ENCODE measurements around the gene PPFIA4. TPM values are rescaled to one million over a fixed set of nuclear protein-coding genes. Genes with fewer than 3 reads are reported as not detected.

The PPFIA4 gene
- total and polyA plus RNA-seq, 4 donors: 11.5 to 51.0 (median 29.2) TPM

DNA sequence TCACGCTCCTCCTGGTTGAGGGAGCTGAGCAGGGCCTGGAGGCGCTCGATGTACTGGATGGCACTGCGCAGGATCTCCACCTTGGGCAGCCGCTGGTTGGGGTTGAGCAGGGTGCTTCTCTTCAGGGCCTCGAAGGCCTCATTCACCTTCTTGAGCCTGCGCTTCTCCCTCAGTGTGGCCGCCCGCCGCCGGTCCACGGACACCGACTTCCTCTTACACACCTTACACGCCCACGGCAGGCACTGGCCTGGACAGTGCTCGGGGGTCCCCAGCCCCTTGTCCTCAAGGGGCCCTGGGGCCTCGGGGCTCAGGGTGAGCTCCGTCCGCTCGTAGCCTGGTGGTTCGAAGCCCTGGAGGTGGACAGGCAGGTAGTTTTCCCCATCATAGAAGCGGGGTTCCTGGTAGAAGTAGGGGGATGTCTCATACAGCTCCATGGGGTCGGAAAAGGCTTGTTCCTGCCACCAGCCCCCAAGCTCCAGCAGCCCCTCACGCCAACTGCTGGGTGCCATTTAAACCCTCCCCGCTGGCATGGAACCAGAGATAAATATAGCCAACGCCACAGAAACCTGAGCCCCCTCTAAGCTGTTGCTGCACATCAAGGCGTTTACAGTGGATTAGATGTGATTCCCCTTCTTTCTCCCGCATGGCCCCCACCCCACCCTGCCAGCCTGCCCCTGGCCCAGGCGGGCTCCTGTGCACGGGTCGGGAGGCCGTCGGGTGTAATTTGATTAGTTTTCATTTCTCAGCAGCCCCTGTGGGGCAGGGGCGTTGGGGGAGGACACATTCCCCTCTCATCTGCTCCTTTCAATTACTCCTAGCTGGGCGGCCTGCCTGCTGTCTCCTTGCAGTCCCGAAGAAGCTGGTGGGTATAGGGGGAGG lies 59.5 kb downstream of the PPFIA4 start, which contains the start of gene MYOG:
Gene MYOG, minus strand, starts transcription at position 485 of the 879 bp plus-strand sequence. Its CDS starts 51 bp downstream, at position 434.
- H3K4me1 ChIP-seq (ENCODE audit: control insufficient read depth, insufficient read depth, low read length): peaks cover 25% of the 10 kb centered on the region
- no peak within 1 kb of the TSS for H3K4me3 ChIP-seq (ENCODE audit: low read depth, low read length)
- H3K27ac ChIP-seq (ENCODE audit: low read depth, low read length): no peak within 1 kb of the TSS
- no peaks in the 10 kb centered on the region for H3K27me3 ChIP-seq (ENCODE audit: control insufficient read depth, insufficient read depth, low read length)
- H3K9me3 ChIP-seq (ENCODE audit: control insufficient read depth, insufficient read depth, low read length): no peaks in the 10 kb centered on the region
- H3K36me3 ChIP-seq (ENCODE audit: control insufficient read depth, insufficient read depth, low read length): peaks cover 9% of the 10 kb centered on the region
- peak in 1 of 6 donors; percentile 8 for DNase-seq (ENCODE audit: low read depth in 4 of 6, low spot score in 6 of 6)
- WGBS (ENCODE audit: insufficient coverage): 95% methylated on average over 19 of the region's 36 CpGs

DNA sequence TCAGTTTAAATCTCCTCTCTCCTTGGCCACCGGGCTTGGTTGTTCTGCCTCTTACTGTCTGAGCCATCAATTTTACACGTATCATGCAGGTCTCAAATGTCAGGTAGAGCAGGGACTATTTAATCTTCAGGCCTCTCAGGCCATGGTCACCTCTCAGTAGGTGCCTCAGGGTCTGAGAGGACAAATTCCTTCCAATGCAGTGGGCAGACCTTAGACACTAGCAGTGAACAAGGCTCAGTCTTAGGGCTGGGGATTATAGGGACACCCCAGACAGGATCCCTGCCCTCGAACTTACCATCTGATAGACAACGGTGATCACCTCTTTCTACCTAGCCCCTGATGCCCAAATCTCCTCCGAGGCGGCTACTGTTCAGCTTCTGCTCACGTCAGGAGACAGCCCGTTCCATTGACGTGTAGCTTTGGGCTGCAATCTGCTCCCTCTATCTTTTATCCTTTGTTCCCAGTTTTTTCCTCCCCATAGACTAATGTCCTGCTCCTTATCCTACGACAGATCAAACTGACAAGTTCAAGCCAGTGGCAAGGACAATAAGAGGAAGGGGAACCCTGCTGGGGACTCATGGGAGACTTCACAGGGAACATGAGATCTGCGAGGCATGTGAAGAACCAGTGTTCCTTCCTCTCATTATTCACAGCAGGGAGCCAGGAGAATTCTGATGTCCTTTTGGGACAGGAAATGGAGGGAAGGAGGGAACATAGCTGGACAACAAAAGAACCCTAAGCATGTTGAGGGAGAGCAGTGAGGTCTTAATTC lies 60.9 kb downstream of the PPFIA4 start:
- Histone ChIP-seq H3K4me1 (ENCODE audit: control insufficient read depth, insufficient read depth, low read length) (peaks cover 27% of the 10 kb centered on the region), H3K4me3 (ENCODE audit: low read depth, low read length) (no peak overlapping the region), H3K36me3 (ENCODE audit: control insufficient read depth, insufficient read depth, low read length) (peaks cover 9% of the 10 kb centered on the region), H3K27ac (ENCODE audit: low read depth, low read length) (no peak overlapping the region), H3K27me3 (ENCODE audit: control insufficient read depth, insufficient read depth, low read length) (no peaks in the 10 kb centered on the region), H3K9me3 (ENCODE audit: control insufficient read depth, insufficient read depth, low read length) (no peaks in the 10 kb centered on the region)
- DNase-seq (ENCODE audit: low read depth in 4 of 6, low spot score in 6 of 6): no peak
- WGBS (ENCODE audit: insufficient coverage): 88% methylated on average over 10 of the region's 11 CpGs

DNA sequence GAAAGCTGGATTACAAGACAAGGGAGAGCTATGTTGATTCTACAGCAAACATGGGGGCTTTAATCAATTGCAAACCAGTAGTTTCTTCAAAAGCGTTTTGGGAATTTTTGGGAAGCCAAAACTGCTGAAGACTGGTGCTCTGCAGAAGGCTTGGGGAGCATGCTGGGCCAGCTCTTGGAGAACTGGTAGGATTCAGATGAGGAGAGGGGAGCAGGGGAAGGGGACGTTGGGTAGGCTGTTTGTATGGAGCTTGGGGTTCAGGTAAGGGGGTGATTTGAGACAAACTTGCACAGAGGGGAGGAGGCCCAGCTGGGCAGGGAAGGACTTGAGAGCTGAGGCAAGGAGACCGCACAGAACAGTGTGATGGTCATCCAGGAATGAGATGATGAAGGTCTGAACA lies 62.1 kb downstream of the PPFIA4 start:
- no peak overlapping the region for H3K27ac ChIP-seq (ENCODE audit: low read depth, low read length)
- 95% methylated on average over 3 of the region's 3 CpGs for WGBS (ENCODE audit: insufficient coverage)
- H3K9me3 ChIP-seq (ENCODE audit: control insufficient read depth, insufficient read depth, low read length): no peaks in the 10 kb centered on the region
- no peaks in the 10 kb centered on the region for H3K27me3 ChIP-seq (ENCODE audit: control insufficient read depth, insufficient read depth, low read length)
- no peak for DNase-seq (ENCODE audit: low read depth in 4 of 6, low spot score in 6 of 6)
- peaks cover 24% of the 10 kb centered on the region for H3K4me1 ChIP-seq (ENCODE audit: control insufficient read depth, insufficient read depth, low read length)
- peaks cover 9% of the 10 kb centered on the region for H3K36me3 ChIP-seq (ENCODE audit: control insufficient read depth, insufficient read depth, low read length)
- no peak overlapping the region for H3K4me3 ChIP-seq (ENCODE audit: low read depth, low read length)

DNA sequence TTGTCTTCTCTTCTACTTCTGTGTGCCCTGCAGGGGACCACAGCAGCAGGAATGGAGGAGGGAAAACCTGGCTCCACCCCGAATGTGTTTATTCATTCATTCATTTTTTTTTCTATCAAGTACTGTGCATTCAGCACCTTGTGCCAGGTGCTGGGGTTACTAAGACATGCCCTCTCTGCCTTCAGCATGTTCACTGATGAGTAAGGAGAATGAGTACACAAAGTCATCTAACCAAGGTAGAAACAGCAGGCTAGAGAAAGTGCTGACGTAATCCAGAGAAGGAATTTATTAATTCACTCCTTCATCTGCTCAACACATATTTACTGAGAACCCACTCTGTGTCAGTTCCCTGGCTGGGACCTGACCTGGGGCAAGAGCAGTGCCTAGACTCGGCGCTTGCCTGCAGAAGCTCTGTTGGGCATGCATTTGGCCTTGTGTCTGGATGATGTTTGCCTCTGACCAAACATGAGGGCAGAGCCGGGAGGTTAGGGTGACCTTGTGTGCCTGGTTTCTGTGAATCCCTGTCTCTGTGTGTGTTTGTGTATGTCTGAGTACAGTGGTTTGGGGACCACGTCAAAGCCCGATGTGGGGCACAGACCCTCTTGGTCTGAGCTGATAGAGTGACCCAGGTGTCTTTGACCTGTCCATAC lies 62.8 kb downstream of the PPFIA4 start:
- Histone ChIP-seq H3K27me3 (ENCODE audit: control insufficient read depth, insufficient read depth, low read length) (no peaks in the 10 kb centered on the region), H3K4me3 (ENCODE audit: low read depth, low read length) (no peak overlapping the region), H3K4me1 (ENCODE audit: control insufficient read depth, insufficient read depth, low read length) (peaks cover 24% of the 10 kb centered on the region), H3K27ac (ENCODE audit: low read depth, low read length) (no peak overlapping the region), H3K36me3 (ENCODE audit: control insufficient read depth, insufficient read depth, low read length) (peaks cover 9% of the 10 kb centered on the region), H3K9me3 (ENCODE audit: control insufficient read depth, insufficient read depth, low read length) (no peaks in the 10 kb centered on the region)
- WGBS (ENCODE audit: insufficient coverage): 94% methylated on average over 3 of the region's 7 CpGs
- DNase-seq (ENCODE audit: low read depth in 4 of 6, low spot score in 6 of 6): no peak

DNA sequence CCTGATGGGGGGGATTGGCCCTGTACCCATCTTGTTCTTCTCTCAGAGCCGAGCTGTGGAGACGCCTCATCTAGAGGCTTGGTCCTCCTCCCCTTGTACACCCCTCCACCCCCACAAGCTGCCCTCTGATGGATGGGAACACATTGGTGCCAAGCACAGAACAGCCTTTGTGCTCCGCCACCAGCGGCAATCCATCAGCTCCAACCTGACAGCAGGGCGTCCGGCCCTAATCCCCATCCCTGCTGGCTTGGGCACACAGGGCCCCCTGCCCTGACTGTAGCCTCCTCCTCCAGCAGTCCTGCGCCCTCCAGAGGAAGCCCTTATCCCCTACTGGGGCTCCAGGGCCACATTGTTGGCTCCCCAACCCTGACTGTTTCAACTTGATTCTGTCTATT lies 63.4 kb downstream of the PPFIA4 start:
- no peak overlapping the region for H3K27ac ChIP-seq (ENCODE audit: low read depth, low read length)
- peak in 4 of 6 donors; percentile 17 to 79 (median 37) for DNase-seq (ENCODE audit: low read depth in 4 of 6, low spot score in 6 of 6)
- H3K36me3 ChIP-seq (ENCODE audit: control insufficient read depth, insufficient read depth, low read length): peaks cover 7% of the 10 kb centered on the region
- H3K27me3 ChIP-seq (ENCODE audit: control insufficient read depth, insufficient read depth, low read length): no peaks in the 10 kb centered on the region
- H3K4me3 ChIP-seq (ENCODE audit: low read depth, low read length): no peak overlapping the region
- H3K4me1 ChIP-seq (ENCODE audit: control insufficient read depth, insufficient read depth, low read length): peaks cover 24% of the 10 kb centered on the region
- 26% methylated on average over 7 of the region's 7 CpGs for WGBS (ENCODE audit: insufficient coverage)
- H3K9me3 ChIP-seq (ENCODE audit: control insufficient read depth, insufficient read depth, low read length): no peaks in the 10 kb centered on the region

DNA sequence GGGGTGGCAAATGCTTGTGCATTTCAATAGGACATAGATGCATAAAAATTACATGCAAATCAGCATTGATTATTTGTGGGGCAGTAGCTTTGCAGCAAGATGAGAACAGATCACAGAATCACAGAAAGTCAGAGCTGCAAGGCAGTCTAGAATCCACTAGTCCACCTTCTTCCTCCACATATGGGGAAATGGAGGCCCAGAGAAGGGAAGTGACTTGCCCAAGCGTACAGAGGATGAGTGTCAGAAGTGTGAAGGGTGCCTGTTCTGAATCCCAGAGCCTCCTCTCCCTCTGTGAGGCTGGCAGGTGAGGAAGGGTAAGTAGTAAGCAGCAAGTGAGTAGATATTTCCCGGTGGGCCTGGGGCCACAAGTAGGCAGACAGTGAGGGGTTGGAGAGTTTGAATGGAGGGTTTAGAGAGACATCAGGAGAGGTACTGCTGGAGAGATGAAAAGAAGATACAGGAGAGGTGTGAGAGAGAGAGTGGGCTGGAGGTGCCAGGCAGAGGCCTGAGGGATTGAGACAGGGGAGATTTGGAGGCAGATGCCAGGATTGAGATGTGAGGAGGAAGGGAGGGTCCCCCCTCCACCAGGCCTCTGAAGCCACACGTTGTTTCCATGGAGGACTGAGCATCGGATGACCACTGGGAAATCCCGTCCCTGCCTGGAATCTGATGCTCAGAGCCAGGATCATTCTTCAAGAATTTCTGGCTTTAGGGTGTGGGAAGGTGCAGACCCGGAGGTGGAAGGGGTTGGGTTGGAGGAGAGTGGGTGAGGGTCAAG lies 64.3 kb downstream of the PPFIA4 start:
- Histone ChIP-seq H3K36me3 (ENCODE audit: control insufficient read depth, insufficient read depth, low read length) (peaks cover 1% of the 10 kb centered on the region), H3K27ac (ENCODE audit: low read depth, low read length) (no peak overlapping the region), H3K9me3 (ENCODE audit: control insufficient read depth, insufficient read depth, low read length) (peaks cover 7% of the 10 kb centered on the region), H3K4me3 (ENCODE audit: low read depth, low read length) (no peak overlapping the region), H3K4me1 (ENCODE audit: control insufficient read depth, insufficient read depth, low read length) (peaks cover 24% of the 10 kb centered on the region), H3K27me3 (ENCODE audit: control insufficient read depth, insufficient read depth, low read length) (no peaks in the 10 kb centered on the region)
- no peak for DNase-seq (ENCODE audit: low read depth in 4 of 6, low spot score in 6 of 6)
- WGBS (ENCODE audit: insufficient coverage): 74% methylated on average over 6 of the region's 6 CpGs

DNA sequence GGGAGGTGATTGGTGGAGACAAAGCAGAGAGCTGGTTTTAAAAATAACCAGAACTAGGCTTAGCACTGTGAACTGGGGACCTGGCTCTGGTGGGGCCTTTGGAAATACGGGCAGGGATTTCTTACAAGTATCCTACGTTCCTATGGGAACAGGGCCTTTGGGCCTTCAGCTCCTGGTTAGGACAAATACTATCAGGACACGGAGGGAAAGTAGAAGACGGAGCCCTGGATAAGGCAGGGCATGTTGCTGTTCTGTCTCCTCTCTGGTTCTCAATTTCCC lies 64.8 kb downstream of the PPFIA4 start:
- no peak for DNase-seq (ENCODE audit: low read depth in 4 of 6, low spot score in 6 of 6)
- Histone ChIP-seq H3K27me3 (ENCODE audit: control insufficient read depth, insufficient read depth, low read length) (no peaks in the 10 kb centered on the region), H3K36me3 (ENCODE audit: control insufficient read depth, insufficient read depth, low read length) (no peaks in the 10 kb centered on the region), H3K4me3 (ENCODE audit: low read depth, low read length) (no peak overlapping the region), H3K9me3 (ENCODE audit: control insufficient read depth, insufficient read depth, low read length) (peaks cover 8% of the 10 kb centered on the region), H3K4me1 (ENCODE audit: control insufficient read depth, insufficient read depth, low read length) (peaks cover 19% of the 10 kb centered on the region), H3K27ac (ENCODE audit: low read depth, low read length) (no peak overlapping the region)
- 76% methylated on average over 2 of the region's 4 CpGs for WGBS (ENCODE audit: insufficient coverage)

DNA sequence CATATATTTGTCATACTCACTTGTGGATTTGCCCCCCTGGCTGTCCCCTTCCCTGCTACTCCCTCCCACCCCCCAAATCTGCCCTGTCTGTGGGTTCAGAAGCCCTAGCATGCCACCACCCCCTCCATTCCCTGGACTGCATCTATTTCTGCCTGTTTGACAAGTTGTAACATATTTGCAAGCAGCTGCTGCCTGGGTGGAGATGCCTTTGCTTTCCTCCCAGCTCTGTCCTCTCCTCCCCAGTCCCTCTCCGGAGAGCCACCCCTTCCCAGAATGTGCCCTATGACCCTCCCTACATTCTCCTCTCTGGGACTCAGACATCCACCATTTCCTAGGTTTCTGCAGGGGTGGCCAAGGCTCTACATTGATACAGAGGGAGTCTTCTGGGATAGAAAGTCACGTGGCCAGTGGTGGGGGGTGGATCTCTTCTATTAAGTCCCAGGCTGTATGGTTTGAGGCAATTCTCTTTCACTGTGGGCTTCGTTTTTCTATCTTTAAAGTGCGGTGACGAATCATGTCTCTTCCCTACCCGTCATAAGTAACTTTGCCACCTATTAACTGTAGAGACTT lies 65.6 kb downstream of the PPFIA4 start:
- Histone ChIP-seq H3K27me3 (ENCODE audit: control insufficient read depth, insufficient read depth, low read length) (no peaks in the 10 kb centered on the region), H3K36me3 (ENCODE audit: control insufficient read depth, insufficient read depth, low read length) (no peaks in the 10 kb centered on the region), H3K4me1 (ENCODE audit: control insufficient read depth, insufficient read depth, low read length) (peaks cover 18% of the 10 kb centered on the region), H3K9me3 (ENCODE audit: control insufficient read depth, insufficient read depth, low read length) (peaks cover 8% of the 10 kb centered on the region), H3K27ac (ENCODE audit: low read depth, low read length) (no peak overlapping the region), H3K4me3 (ENCODE audit: low read depth, low read length) (no peak overlapping the region)
- no peak for DNase-seq (ENCODE audit: low read depth in 4 of 6, low spot score in 6 of 6)
- WGBS (ENCODE audit: insufficient coverage): 100% methylated on average over 3 of the region's 6 CpGs
